Neural progenitor cell (in vitro differentiated cells): ENCODE results near the gene RGS3. TPM values are rescaled to one million over a fixed set of nuclear protein-coding genes. Genes with fewer than 3 reads are reported as not detected.

Experiments
- DNase-seq: peaks from one replicate; pipeline ENCODE4 v3.0.0-alpha.2; 2016; ENCODE audit warnings: low spot score
- H2AFZ ChIP-seq: fragments of 200-600 bp; sonication (generic); replicated peaks from 2 replicates; pipeline ENCODE4 v1.6.1; 2016; ENCODE audit warnings: antibody characterized with exemption
- H3F3A ChIP-seq: fragments of 200-600 bp; sonication (generic); 2 replicates; pipeline ENCODE4 v1.6.1; 2016; ENCODE audit warnings: antibody characterized with exemption, low read depth
- H3K27ac ChIP-seq: fragments of 200-600 bp; sonication (generic); 2 replicates; pipeline ENCODE4 v1.5.1; 2016; ENCODE audit warnings: mild to moderate bottlenecking
- H3K27me3 ChIP-seq: fragments of 200-600 bp; sonication (generic); 2 replicates; pipeline ENCODE4 v1.6.1; 2016; ENCODE audit warnings: mild to moderate bottlenecking, moderate library complexity
- H3K36me3 ChIP-seq: fragments of 200-600 bp; sonication (generic); 2 replicates; pipeline ENCODE4 v1.5.1; 2016
- H3K4me1 ChIP-seq: fragments of 200-600 bp; sonication (generic); 2 replicates; pipeline ENCODE4 v1.6.1; 2016; ENCODE audit warnings: mixed run types
- H3K4me2 ChIP-seq: fragments of 200-600 bp; sonication (generic); 2 replicates; pipeline ENCODE4 v1.6.1; 2016
- H3K4me3 ChIP-seq: fragments of 200-600 bp; sonication (generic); 2 replicates; pipeline ENCODE4 v1.5.1; 2016
- H3K79me2 ChIP-seq: fragments of 200-600 bp; sonication (generic); 2 replicates; pipeline ENCODE4 v1.6.1; 2016; ENCODE audit warnings: low read depth
- H3K9ac ChIP-seq: fragments of 200-600 bp; sonication (generic); 2 replicates; pipeline ENCODE4 v1.6.1; 2016
- H3K9me3 ChIP-seq: fragments of 200-600 bp; sonication (generic); 2 replicates; pipeline ENCODE4 v1.5.1; 2016; ENCODE audit warnings: low read depth
- H4K20me1 ChIP-seq: fragments of 200-600 bp; sonication (generic); 2 replicates; pipeline ENCODE4 v1.6.1; 2016; ENCODE audit warnings: low read depth
- H3K27ac Mint-ChIP-seq: 3 replicates; pipeline ENCODE4 v1.8.0; 2021; ENCODE audit warnings: mixed read lengths
- H3K27me3 Mint-ChIP-seq: 2 replicates; pipeline ENCODE4 v1.8.0; 2022; ENCODE audit warnings: low read depth, mild to moderate bottlenecking, inconsistent platforms, moderate library complexity, mixed read lengths; ENCODE audit not compliant: insufficient read depth
- H3K36me3 Mint-ChIP-seq: 3 replicates; pipeline ENCODE4 v1.8.0; 2021; ENCODE audit warnings: mixed read lengths
- H3K4me1 Mint-ChIP-seq: 3 replicates; pipeline ENCODE4 v1.8.0; 2021; ENCODE audit warnings: mixed read lengths
- H3K4me3 Mint-ChIP-seq: 3 replicates; pipeline ENCODE4 v1.8.0; 2021; ENCODE audit warnings: mild to moderate bottlenecking, moderate library complexity, mixed read lengths
- H3K9me3 Mint-ChIP-seq: 3 replicates; pipeline ENCODE4 v1.8.0; 2020; ENCODE audit warnings: mixed read lengths
- EZH2 ChIP-seq: fragments of 200-600 bp; sonication (generic); IDR thresholded peaks from 2 replicates; pipeline ENCODE4 v1.6.1; 2017; ENCODE audit warnings: antibody characterized with exemption, mild to moderate bottlenecking, moderate library complexity
- EZH2phosphoT487 ChIP-seq: fragments of 200-600 bp; sonication (generic); IDR thresholded peaks from 2 replicates; pipeline ENCODE4 v1.6.1; 2017; ENCODE audit warnings: antibody characterized with exemption
- total RNA-seq: library from RNA; depleted of rRNA; stranded (reverse); fragments of >200 nt; gene quantifications from 2 replicates; pipeline ENCODE4 v1.2.3, GENCODE V29; 2015; ENCODE audit warnings: low replicate concordance
- TF ChIP-seq, protein P1 (sequence below): fragments of 200-600 bp; sonication (generic); IDR thresholded peaks from 2 replicates; pipeline ENCODE4 v1.5.1; 2017; ENCODE audit warnings: antibody characterized with exemption, mild to moderate bottlenecking

The RGS3 gene
- total RNA-seq, 1 donor from 2014 or later: 30.3 TPM

DNA sequence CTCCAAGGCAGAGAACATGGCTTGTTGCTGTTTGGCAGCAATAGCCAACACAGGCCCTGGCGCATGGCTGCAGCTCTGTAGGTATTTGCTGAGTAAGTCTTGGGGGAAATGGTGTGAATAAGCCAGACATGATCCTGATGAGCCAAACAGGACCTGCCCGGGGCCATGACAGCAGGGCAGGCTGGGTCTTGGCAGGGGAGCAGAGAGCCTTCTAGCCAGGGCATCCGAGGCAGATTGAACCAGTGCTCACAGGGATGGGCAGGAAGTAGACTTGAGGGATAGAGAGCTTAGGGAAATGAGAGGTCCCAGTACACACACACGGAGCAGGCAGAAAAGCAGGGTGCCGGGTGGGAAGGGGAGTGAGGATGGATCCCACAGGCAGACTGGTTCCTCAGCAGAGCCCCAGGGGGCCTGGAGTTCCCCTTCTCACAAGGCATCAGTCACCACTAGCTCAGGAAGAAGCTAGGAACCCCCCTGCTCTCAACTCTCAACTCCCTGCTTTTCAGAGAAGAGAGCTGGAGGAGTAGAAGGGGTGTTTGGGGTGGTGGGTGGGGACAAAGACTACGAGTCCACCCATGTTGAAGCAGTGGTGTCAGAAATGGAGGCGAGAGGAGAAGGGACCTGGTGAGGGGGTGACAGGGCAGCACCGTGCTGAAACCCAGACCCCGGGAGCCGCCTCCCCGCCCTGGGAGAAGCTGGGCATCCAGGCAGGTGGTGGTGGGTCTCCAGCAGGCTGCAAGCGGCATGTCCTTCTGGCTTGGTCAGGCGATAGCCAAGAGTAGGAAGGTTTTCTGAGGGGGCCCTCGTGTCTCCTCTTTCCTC lies 111.1 kb downstream of the RGS3 start:
- TF ChIP-seq EZH2phosphoT487 (no peak), EZH2 (no peak)
- TF ChIP-seq, protein P1, sequence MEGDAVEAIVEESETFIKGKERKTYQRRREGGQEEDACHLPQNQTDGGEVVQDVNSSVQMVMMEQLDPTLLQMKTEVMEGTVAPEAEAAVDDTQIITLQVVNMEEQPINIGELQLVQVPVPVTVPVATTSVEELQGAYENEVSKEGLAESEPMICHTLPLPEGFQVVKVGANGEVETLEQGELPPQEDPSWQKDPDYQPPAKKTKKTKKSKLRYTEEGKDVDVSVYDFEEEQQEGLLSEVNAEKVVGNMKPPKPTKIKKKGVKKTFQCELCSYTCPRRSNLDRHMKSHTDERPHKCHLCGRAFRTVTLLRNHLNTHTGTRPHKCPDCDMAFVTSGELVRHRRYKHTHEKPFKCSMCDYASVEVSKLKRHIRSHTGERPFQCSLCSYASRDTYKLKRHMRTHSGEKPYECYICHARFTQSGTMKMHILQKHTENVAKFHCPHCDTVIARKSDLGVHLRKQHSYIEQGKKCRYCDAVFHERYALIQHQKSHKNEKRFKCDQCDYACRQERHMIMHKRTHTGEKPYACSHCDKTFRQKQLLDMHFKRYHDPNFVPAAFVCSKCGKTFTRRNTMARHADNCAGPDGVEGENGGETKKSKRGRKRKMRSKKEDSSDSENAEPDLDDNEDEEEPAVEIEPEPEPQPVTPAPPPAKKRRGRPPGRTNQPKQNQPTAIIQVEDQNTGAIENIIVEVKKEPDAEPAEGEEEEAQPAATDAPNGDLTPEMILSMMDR: no peak
- no peak overlapping the region for H3K9ac ChIP-seq
- no peaks in the 10 kb centered on the region for H3F3A ChIP-seq
- H4K20me1 ChIP-seq: no peaks in the 10 kb centered on the region
- H3K79me2 ChIP-seq: no peaks in the 10 kb centered on the region
- H2AFZ ChIP-seq: no peak overlapping the region
- H3K4me1 ChIP-seq: no peaks in the 10 kb centered on the region
- DNase-seq: no peak
- Mint-ChIP-seq H3K27me3 (peaks cover 5% of the 10 kb centered on the region), H3K4me1 (peaks cover 31% of the 10 kb centered on the region), H3K9me3 (peaks cover 4% of the 10 kb centered on the region), H3K27ac (no peak overlapping the region), H3K36me3 (peaks cover 3% of the 10 kb centered on the region), H3K4me3 (no peak overlapping the region)
- no peak overlapping the region for H3K27ac ChIP-seq
- no peaks in the 10 kb centered on the region for H3K36me3 ChIP-seq
- H3K9me3 ChIP-seq: no peaks in the 10 kb centered on the region
- H3K4me2 ChIP-seq: no peak overlapping the region
- H3K27me3 ChIP-seq: no peaks in the 10 kb centered on the region
- no peak overlapping the region for H3K4me3 ChIP-seq

DNA sequence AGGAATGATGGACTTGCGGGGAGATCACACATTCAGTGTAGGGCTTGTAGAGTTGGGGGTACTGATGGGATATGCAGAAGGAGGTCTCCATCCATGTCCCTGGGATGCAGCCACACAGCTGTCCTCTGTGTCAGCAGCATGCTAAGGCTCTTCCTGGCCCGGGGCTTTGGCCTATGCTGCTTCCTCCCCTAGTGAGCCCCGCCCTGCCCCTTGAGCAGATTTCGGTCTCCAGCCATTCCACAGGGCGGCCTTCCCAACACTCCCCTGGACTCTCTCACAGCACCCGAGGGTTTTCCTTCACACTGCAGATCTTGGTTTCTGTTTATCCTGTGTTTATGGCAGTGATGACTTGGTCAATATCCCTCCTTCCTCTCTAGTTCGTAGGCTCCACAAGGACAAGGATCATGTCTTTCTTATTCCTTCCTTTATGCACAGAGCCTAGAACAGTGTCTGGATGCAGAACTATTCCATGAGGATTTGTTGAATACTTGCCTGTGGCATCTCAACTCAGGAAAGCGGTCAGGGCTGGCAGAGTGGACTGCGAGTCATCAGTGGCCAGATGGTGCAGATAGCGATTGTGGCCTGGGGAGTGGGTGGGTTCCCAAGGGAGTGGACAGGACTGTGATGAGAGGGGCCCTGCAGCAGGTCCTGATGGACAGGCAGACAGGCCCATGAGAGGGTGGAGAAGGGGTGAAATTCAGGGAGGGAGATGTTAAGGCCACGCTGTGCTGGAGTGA lies 114.2 kb downstream of the RGS3 start:
- H3F3A ChIP-seq: no peaks in the 10 kb centered on the region
- no peak overlapping the region for H3K9ac ChIP-seq
- Mint-ChIP-seq H3K27ac (no peak overlapping the region), H3K27me3 (peaks cover 2% of the 10 kb centered on the region), H3K9me3 (no peaks in the 10 kb centered on the region), H3K4me3 (no peak overlapping the region), H3K4me1 (peaks cover 40% of the 10 kb centered on the region), H3K36me3 (peaks cover 1% of the 10 kb centered on the region)
- no peak for DNase-seq
- no peak overlapping the region for H3K4me3 ChIP-seq
- H3K4me1 ChIP-seq: no peaks in the 10 kb centered on the region
- no peak overlapping the region for H2AFZ ChIP-seq
- H3K27me3 ChIP-seq: no peaks in the 10 kb centered on the region
- TF ChIP-seq EZH2 (no peak), EZH2phosphoT487 (no peak)
- TF ChIP-seq, protein P1: no peak
- no peak overlapping the region for H3K27ac ChIP-seq
- H3K79me2 ChIP-seq: no peaks in the 10 kb centered on the region
- no peaks in the 10 kb centered on the region for H3K9me3 ChIP-seq
- H3K4me2 ChIP-seq: no peak overlapping the region
- no peaks in the 10 kb centered on the region for H3K36me3 ChIP-seq
- H4K20me1 ChIP-seq: no peaks in the 10 kb centered on the region

DNA sequence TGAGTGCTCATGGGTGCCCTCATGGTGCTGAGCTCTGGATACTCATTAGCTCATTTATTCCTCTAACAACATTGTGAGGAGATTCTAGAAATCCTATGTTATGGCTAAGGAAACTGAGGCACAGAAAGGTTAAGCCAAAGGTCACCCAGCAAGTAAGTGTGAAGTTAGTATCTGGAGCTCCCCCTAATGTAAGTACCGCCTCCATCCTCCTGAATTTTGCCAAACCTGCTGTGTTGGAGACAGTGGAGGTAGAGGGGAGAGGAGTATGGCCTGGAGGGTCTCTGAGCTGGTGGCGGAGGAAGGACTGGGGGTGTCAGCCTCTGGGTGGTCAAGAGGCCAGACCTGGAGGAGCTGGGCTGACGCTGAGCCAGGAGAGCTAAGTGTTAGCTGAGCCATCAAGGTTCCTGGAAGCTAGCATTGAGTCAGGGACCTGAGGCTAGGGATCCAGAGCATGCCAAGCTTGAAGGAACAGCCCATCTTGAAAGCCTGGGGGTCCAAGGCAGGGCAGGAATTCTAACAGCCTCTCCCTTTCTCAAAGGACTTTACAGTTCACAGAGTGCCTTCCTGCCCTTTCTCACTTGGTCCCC lies 114.8 kb downstream of the RGS3 start:
- no peaks in the 10 kb centered on the region for H3K9me3 ChIP-seq
- DNase-seq: no peak
- H3K27ac ChIP-seq: no peak overlapping the region
- no peak overlapping the region for H3K4me3 Mint-ChIP-seq
- H3K79me2 ChIP-seq: no peaks in the 10 kb centered on the region
- H3K4me1 Mint-ChIP-seq: peaks cover 45% of the 10 kb centered on the region
- H3K4me3 ChIP-seq: no peak overlapping the region
- H3F3A ChIP-seq: no peaks in the 10 kb centered on the region
- no peaks in the 10 kb centered on the region for H4K20me1 ChIP-seq
- peaks cover 1% of the 10 kb centered on the region for H3K36me3 Mint-ChIP-seq
- peaks cover 2% of the 10 kb centered on the region for H3K27me3 Mint-ChIP-seq
- TF ChIP-seq, protein P1: no peak
- no peak for TF ChIP-seq EZH2phosphoT487
- TF ChIP-seq EZH2: no peak
- H3K9ac ChIP-seq: no peak overlapping the region
- no peaks in the 10 kb centered on the region for H3K4me1 ChIP-seq
- no peak overlapping the region for H2AFZ ChIP-seq
- no peak overlapping the region for H3K27ac Mint-ChIP-seq
- H3K9me3 Mint-ChIP-seq: no peaks in the 10 kb centered on the region
- no peak overlapping the region for H3K4me2 ChIP-seq
- H3K36me3 ChIP-seq: no peaks in the 10 kb centered on the region
- H3K27me3 ChIP-seq: no peaks in the 10 kb centered on the region
